Measurements from ENCODE around the gene HTT.

HTT gene

GRCh38 chr4:3198906-3199305 is 124.4 kb downstream of the HTT start:
- no peak for DNase-seq (ENCODE audit: low read depth in 1 of 2, low spot score in 1 of 2)

- no peak for DNase-seq (ENCODE audit: low read depth in 1 of 2, low spot score in 1 of 2)
Measured at GRCh38 chr4:3199653-3200422, 125.4 kb downstream of the HTT start.

GRCh38 chr4:3200423-3201090 is 126.1 kb downstream of the HTT start:
- no peak for DNase-seq (ENCODE audit: low read depth in 1 of 2, low spot score in 1 of 2)

- peak; percentile 9 to 58 for DNase-seq (ENCODE audit: low read depth in 1 of 2, low spot score in 1 of 2)
Measured at GRCh38 chr4:3201718-3202702, 127.5 kb downstream of the HTT start.

- peak in 1 of 2 donors; percentile 17 for DNase-seq (ENCODE audit: low read depth in 1 of 2, low spot score in 1 of 2)
Measured at GRCh38 chr4:3202836-3203820, 128.6 kb downstream of the HTT start.

- DNase-seq (ENCODE audit: low read depth in 1 of 2, low spot score in 1 of 2), result no peak
Measured at GRCh38 chr4:3203971-3204431, 129.5 kb downstream of the HTT start.

- no peak for DNase-seq (ENCODE audit: low read depth in 1 of 2, low spot score in 1 of 2)
Measured at GRCh38 chr4:3205995-3206394, 131.5 kb downstream of the HTT start.

GRCh38 chr4:3206439-3207100 is 132.1 kb downstream of the HTT start:
- no peak for DNase-seq (ENCODE audit: low read depth in 1 of 2, low spot score in 1 of 2)

GRCh38 chr4:3207531-3208037 is 133.1 kb downstream of the HTT start:
- no peak for DNase-seq (ENCODE audit: low read depth in 1 of 2, low spot score in 1 of 2)

GRCh38 chr4:3208826-3209225 is 134.3 kb downstream of the HTT start:
- no peak for DNase-seq (ENCODE audit: low read depth in 1 of 2, low spot score in 1 of 2)

- no peak for DNase-seq (ENCODE audit: low read depth in 1 of 2, low spot score in 1 of 2)
Measured at GRCh38 chr4:3209551-3210325, 135.3 kb downstream of the HTT start.

- no peak for DNase-seq (ENCODE audit: low read depth in 1 of 2, low spot score in 1 of 2)
Measured at GRCh38 chr4:3210467-3210866, 136.0 kb downstream of the HTT start.

GRCh38 chr4:3211866-3212265 is 137.4 kb downstream of the HTT start:
- no peak for DNase-seq (ENCODE audit: low read depth in 1 of 2, low spot score in 1 of 2)

- no peak for DNase-seq (ENCODE audit: low read depth in 1 of 2, low spot score in 1 of 2)
Measured at GRCh38 chr4:3212391-3213105, 138.1 kb downstream of the HTT start.

GRCh38 chr4:3213106-3213425 is 138.6 kb downstream of the HTT start:
- DNase-seq (ENCODE audit: low read depth in 1 of 2, low spot score in 1 of 2), result no peak

- no peak for DNase-seq (ENCODE audit: low read depth in 1 of 2, low spot score in 1 of 2)
Measured at GRCh38 chr4:3213661-3214250, 139.3 kb downstream of the HTT start.

GRCh38 chr4:3215256-3215655 is 140.8 kb downstream of the HTT start:
- DNase-seq (ENCODE audit: low read depth in 1 of 2, low spot score in 1 of 2), result no peak

- no peak for DNase-seq (ENCODE audit: low read depth in 1 of 2, low spot score in 1 of 2)
Measured at GRCh38 chr4:3215733-3216132, 141.3 kb downstream of the HTT start.

Data from activated CD4-positive, alpha-beta T cell treated with anti-CD3 and anti-CD28 coated beads, Interleukin-2, amount 50 U/mL, for 24 hours (primary cell).